Measurements from ENCODE around the gene A2M. TPM values are rescaled to one million over a fixed set of nuclear protein-coding genes. Genes with fewer than 3 reads are reported as not detected.

Gene A2M
- total and polyA plus RNA-seq, 10 of the 15 experiments (the other 5 are each of a cell fraction or from before 2014, with no cell fraction given) = 0.03 to 3.5 (median 0.20) TPM; not detected in 5

DNA sequence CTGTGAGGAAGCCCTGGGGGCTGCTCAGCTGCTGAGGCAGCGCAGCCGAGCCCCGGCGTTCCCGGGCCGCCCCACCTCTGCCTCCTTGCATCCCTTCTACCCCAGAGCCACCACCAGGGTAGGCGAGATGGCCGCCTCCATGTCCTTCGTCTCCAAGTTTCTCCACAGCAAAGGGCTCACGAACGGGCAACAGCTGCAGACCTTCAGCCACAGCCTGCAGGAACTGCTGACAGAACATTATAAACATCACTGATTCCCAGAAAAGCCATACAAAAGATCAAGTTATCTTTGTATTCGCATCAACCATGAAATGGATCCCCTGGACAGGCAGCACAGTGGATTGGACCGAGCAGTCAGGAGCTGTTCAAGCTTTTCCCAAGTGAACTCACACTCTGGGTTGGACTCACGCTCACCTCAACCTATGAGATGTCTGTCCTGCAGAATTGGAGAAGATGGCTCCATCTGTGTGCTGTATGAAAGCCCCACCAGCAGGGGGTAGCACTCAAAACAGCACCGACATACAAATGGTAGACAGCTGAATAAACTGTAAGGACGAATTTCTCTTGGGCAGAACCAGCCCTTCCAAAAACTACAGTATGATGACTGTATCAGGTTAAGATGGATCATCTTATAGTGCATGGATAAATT, 19.4 kb upstream of the A2M start:
- H3K79me2 ChIP-seq (ENCODE audit: control insufficient read depth, insufficient read depth, low read length) = no peaks in the 10 kb centered on the region
- ChIA-PET RAD21 (ENCODE audit: unreplicated experiment) (no interaction called here), POLR2A (no interaction called here), CTCF (interaction anchor here (0.8 to 1.5 kb wide), 4 partner anchors 12 to 56 kb away, joined by 3 to 4 read pairs (median 4); no protein-coding TSS in a partner anchor), SMC1A (ENCODE audit: uncharacterized antibody, unreplicated experiment) (no interaction called here)
- no peaks in the 10 kb centered on the region for H3K36me3 ChIP-seq (ENCODE audit: control insufficient read depth in 2 of 2, insufficient read depth in 2 of 2, low read length in 1 of 2)
- intact Hi-C loops (cut with micrococcal nuclease; ENCODE audit: unreplicated experiment) (no loop called here), in situ Hi-C loops (cut with MboI) (no loop called here)
- H2AFZ ChIP-seq (ENCODE audit: control insufficient read depth, low read depth, low read length) = no peak overlapping the region
- H3K4me2 ChIP-seq (ENCODE audit: control insufficient read depth, insufficient read depth) = no peak overlapping the region
- H3K27me3 ChIP-seq (replicated peaks in 1 of 2; ENCODE audit: control insufficient read depth in 2 of 2, insufficient read depth in 2 of 2, low read length in 1 of 2) = no peaks in the 10 kb centered on the region
- peak; percentile 71 for ATAC-seq
- TF ChIP-seq YY1 (IDR thresholded peaks at IDR 0.05; ENCODE audit: low read depth, low read length) = peak; percentile 58; the same call in 1 of the 2 replicates
- TF ChIP-seq SUZ12 (IDR thresholded peaks at IDR 0.05; ENCODE audit: unreplicated experiment) = no peak
- TF ChIP-seq, protein P1, sequence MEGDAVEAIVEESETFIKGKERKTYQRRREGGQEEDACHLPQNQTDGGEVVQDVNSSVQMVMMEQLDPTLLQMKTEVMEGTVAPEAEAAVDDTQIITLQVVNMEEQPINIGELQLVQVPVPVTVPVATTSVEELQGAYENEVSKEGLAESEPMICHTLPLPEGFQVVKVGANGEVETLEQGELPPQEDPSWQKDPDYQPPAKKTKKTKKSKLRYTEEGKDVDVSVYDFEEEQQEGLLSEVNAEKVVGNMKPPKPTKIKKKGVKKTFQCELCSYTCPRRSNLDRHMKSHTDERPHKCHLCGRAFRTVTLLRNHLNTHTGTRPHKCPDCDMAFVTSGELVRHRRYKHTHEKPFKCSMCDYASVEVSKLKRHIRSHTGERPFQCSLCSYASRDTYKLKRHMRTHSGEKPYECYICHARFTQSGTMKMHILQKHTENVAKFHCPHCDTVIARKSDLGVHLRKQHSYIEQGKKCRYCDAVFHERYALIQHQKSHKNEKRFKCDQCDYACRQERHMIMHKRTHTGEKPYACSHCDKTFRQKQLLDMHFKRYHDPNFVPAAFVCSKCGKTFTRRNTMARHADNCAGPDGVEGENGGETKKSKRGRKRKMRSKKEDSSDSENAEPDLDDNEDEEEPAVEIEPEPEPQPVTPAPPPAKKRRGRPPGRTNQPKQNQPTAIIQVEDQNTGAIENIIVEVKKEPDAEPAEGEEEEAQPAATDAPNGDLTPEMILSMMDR (IDR thresholded peaks at IDR 0.05 in 2 of 3, conservative IDR thresholded peaks at IDR 0.05 in 1 of 3; ENCODE audit: control insufficient read depth in 2 of 3, extremely low read depth in 1 of 3, insufficient read depth in 1 of 3, low read depth in 3 of 3, low read length in 3 of 3) = peak; percentile 24 to 56 (median 51); a peak in 5 of 6 replicates
- TF ChIP-seq RAD21 (IDR thresholded peaks at IDR 0.05; ENCODE audit: insufficient read depth, low read depth, low read length) = peak; percentile 37
- no peak overlapping the region for H3K4me3 ChIP-seq
- no peak overlapping the region for H3K27ac ChIP-seq (ENCODE audit: control insufficient read depth, insufficient read depth)
- no peak overlapping the region for H3K9ac ChIP-seq (ENCODE audit: control insufficient read depth, insufficient read depth, low read length)
- H4K20me1 ChIP-seq (ENCODE audit: control insufficient read depth, insufficient read depth) = no peaks in the 10 kb centered on the region
- WGBS (ENCODE audit: insufficient coverage, insufficient replicate concordance, low lambda C conversion rate, missing lambda C conversion rate) = 44% methylated on average over 16 of the region's 16 CpGs
- no peaks in the 10 kb centered on the region for H3K9me3 ChIP-seq (replicated peaks; ENCODE audit: control insufficient read depth, insufficient read depth, low read length)
- DNase-seq (ENCODE audit: low read depth, low spot score) = no peak
- no peak for FAIRE-seq
- no peaks in the 10 kb centered on the region for H3K4me1 ChIP-seq (ENCODE audit: control insufficient read depth, insufficient read depth, low read length)
- BruUV-seq (replicated peaks) = no TSS peak
